Peyer's patch (tissue), 4 donors: ENCODE results near the gene TBXA2R.
"Not testable (repeated sequence)": the region's sequence is repeated elsewhere in the genome, so short reads cannot be mapped to it uniquely, and the experiment has no call there.

Experiments
- POLR2A ChIP-seq, 2 donors: fragments of 450-650 bp; IDR thresholded peaks; one replicate each; pipeline ENCODE4 v1.5.1; 2017; ENCODE audit warnings: antibody characterized with exemption in 2 of 2, mild to moderate bottlenecking in 2 of 2, moderate library complexity in 2 of 2
- TF ChIP-seq, protein P1 (sequence below), 6 experiments: fragments of 450-650 bp in 4 of 6; fragments of 200-600 bp in 2 of 6; sonication (generic) in 1 of 6; IDR thresholded peaks; one replicate each; pipeline ENCODE4 v1.5.1; 2017 to 2019; ENCODE audit warnings: antibody characterized with exemption in 6 of 6, mild to moderate bottlenecking in 3 of 6, moderate library complexity in 1 of 6

DNA sequence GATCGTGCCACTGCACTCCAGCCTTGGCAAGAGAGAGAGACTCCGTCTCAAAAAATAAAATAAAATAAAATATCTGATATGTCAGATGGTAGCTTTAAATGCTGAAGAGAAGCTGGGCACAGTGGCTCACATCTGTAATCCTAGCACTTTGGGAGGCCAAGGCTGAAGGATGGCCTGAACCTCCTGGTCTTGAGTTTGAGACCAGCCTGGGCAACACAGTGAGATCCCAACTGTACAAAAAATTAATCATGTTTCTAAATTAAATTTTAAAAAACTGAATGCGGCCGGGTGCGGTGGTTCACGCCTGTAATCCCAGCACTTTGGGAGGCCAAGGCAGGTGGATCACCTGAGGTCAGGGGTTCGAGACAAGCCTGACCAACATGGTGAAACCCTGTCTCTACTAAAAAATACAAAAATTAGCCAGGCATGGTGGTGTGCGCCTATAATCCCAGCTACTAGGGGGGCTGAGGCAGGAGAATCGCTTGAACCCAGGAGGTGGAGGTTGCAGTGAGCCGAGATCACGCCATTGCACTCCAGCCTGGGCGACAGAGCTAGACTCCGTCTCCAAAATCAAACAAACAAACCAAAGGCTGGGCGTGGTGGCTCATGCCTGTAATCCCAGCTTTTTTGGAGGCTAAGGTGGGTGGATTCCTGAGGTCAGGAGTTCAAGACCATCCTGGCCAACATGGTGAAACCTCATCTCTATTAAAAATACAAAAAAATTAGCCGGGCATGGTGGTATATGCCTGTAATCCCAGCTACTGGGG lies 22.5 kb downstream of the TBXA2R start:
- TF ChIP-seq, protein P1, sequence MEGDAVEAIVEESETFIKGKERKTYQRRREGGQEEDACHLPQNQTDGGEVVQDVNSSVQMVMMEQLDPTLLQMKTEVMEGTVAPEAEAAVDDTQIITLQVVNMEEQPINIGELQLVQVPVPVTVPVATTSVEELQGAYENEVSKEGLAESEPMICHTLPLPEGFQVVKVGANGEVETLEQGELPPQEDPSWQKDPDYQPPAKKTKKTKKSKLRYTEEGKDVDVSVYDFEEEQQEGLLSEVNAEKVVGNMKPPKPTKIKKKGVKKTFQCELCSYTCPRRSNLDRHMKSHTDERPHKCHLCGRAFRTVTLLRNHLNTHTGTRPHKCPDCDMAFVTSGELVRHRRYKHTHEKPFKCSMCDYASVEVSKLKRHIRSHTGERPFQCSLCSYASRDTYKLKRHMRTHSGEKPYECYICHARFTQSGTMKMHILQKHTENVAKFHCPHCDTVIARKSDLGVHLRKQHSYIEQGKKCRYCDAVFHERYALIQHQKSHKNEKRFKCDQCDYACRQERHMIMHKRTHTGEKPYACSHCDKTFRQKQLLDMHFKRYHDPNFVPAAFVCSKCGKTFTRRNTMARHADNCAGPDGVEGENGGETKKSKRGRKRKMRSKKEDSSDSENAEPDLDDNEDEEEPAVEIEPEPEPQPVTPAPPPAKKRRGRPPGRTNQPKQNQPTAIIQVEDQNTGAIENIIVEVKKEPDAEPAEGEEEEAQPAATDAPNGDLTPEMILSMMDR (IDR thresholded peaks at IDR 0.05): not testable (repeated sequence)
- not testable (repeated sequence) for TF ChIP-seq POLR2A (IDR thresholded peaks at IDR 0.05)
